ENCODE measurements around the gene ZNF174.

Gene ZNF174

GRCh38 chr16:3400779-3401688 is at the start of gene ZNF174, which contains the start of gene ZSCAN32:
Gene ZNF174 (plus strand): TSS chr16:3401215. CDS start chr16:3402005, 790 bp downstream.
Gene ZSCAN32 (minus strand): TSS chr16:3401004. CDS start chr16:3397557, 3,447 bp downstream.
- Histone ChIP-seq H3K27me3 (replicated peaks; ENCODE audit: control insufficient read depth, insufficient read depth, low read length) (no peaks in the 10 kb centered on the region), H3K9me3 (ENCODE audit: control insufficient read depth, low read length) (peaks cover 25% of the 10 kb centered on the region), H3K4me1 (ENCODE audit: control insufficient read depth, insufficient read depth, low read length) (peaks cover 14% of the 10 kb centered on the region), H3K4me3 (ENCODE audit: low read length) (peak within 1 kb of the TSS; percentile 99), H3K9ac (ENCODE audit: low read length) (peak within 1 kb of the TSS; percentile 96), H3K36me3 (ENCODE audit: control insufficient read depth, insufficient read depth, low read length, severe bottlenecking) (peaks cover 49% of the 10 kb centered on the region)
- peak; percentile 99 for DNase-seq (ENCODE audit: low read depth)

GRCh38 chr16:3355589-3355988 is 45.4 kb upstream of the ZNF174 start, which contains the start of gene OR2C1:
Gene OR2C1 (plus strand): TSS chr16:3355889. CDS start chr16:3355941, 52 bp downstream.
- Histone ChIP-seq H3K27me3 (replicated peaks; ENCODE audit: control insufficient read depth, insufficient read depth, low read length) (peaks cover 3% of the 10 kb centered on the region), H3K36me3 (ENCODE audit: control insufficient read depth, insufficient read depth, low read length, severe bottlenecking) (no peaks in the 10 kb centered on the region), H3K9me3 (ENCODE audit: control insufficient read depth, low read length) (no peaks in the 10 kb centered on the region), H3K4me1 (ENCODE audit: control insufficient read depth, insufficient read depth, low read length) (no peaks in the 10 kb centered on the region), H3K4me3 (ENCODE audit: low read length) (no peak within 1 kb of the TSS), H3K9ac (ENCODE audit: low read length) (no peak within 1 kb of the TSS)
- no peak for DNase-seq (ENCODE audit: low read depth)

GRCh38 chr16:3356118-3356517 is 44.9 kb upstream of the ZNF174 start:
- no peaks in the 10 kb centered on the region for H3K36me3 ChIP-seq (ENCODE audit: control insufficient read depth, insufficient read depth, low read length, severe bottlenecking)
- peaks cover 3% of the 10 kb centered on the region for H3K27me3 ChIP-seq (replicated peaks; ENCODE audit: control insufficient read depth, insufficient read depth, low read length)
- no peaks in the 10 kb centered on the region for H3K4me1 ChIP-seq (ENCODE audit: control insufficient read depth, insufficient read depth, low read length)
- H3K9me3 ChIP-seq (ENCODE audit: control insufficient read depth, low read length) = peaks cover 4% of the 10 kb centered on the region
- no peak for DNase-seq (ENCODE audit: low read depth)
- H3K9ac ChIP-seq (ENCODE audit: low read length) = no peak overlapping the region
- no peak overlapping the region for H3K4me3 ChIP-seq (ENCODE audit: low read length)

- Histone ChIP-seq H3K4me1 (ENCODE audit: control insufficient read depth, insufficient read depth, low read length) (no peaks in the 10 kb centered on the region), H3K27me3 (replicated peaks; ENCODE audit: control insufficient read depth, insufficient read depth, low read length) (peaks cover 3% of the 10 kb centered on the region), H3K9ac (ENCODE audit: low read length) (no peak overlapping the region), H3K36me3 (ENCODE audit: control insufficient read depth, insufficient read depth, low read length, severe bottlenecking) (no peaks in the 10 kb centered on the region), H3K4me3 (ENCODE audit: low read length) (no peak overlapping the region), H3K9me3 (ENCODE audit: control insufficient read depth, low read length) (peaks cover 4% of the 10 kb centered on the region)
- no peak for DNase-seq (ENCODE audit: low read depth)
Measured at GRCh38 chr16:3358871-3359270, 42.1 kb upstream of the ZNF174 start.

- Histone ChIP-seq H3K4me3 (ENCODE audit: low read length) (no peak overlapping the region), H3K9ac (ENCODE audit: low read length) (no peak overlapping the region), H3K9me3 (ENCODE audit: control insufficient read depth, low read length) (peaks cover 4% of the 10 kb centered on the region), H3K36me3 (ENCODE audit: control insufficient read depth, insufficient read depth, low read length, severe bottlenecking) (no peaks in the 10 kb centered on the region), H3K4me1 (ENCODE audit: control insufficient read depth, insufficient read depth, low read length) (no peaks in the 10 kb centered on the region), H3K27me3 (replicated peaks; ENCODE audit: control insufficient read depth, insufficient read depth, low read length) (peaks cover 3% of the 10 kb centered on the region)
- no peak for DNase-seq (ENCODE audit: low read depth)
Measured at GRCh38 chr16:3362931-3363330, 38.1 kb upstream of the ZNF174 start.

GRCh38 chr16:3363793-3364192 is 37.2 kb upstream of the ZNF174 start:
- H3K4me3 ChIP-seq (ENCODE audit: low read length) = no peak overlapping the region
- no peak for DNase-seq (ENCODE audit: low read depth)
- H3K36me3 ChIP-seq (ENCODE audit: control insufficient read depth, insufficient read depth, low read length, severe bottlenecking) = no peaks in the 10 kb centered on the region
- H3K27me3 ChIP-seq (replicated peaks; ENCODE audit: control insufficient read depth, insufficient read depth, low read length) = peaks cover 3% of the 10 kb centered on the region
- H3K4me1 ChIP-seq (ENCODE audit: control insufficient read depth, insufficient read depth, low read length) = no peaks in the 10 kb centered on the region
- peaks cover 4% of the 10 kb centered on the region for H3K9me3 ChIP-seq (ENCODE audit: control insufficient read depth, low read length)
- no peak overlapping the region for H3K9ac ChIP-seq (ENCODE audit: low read length)

GRCh38 chr16:3364774-3365427 is 36.1 kb upstream of the ZNF174 start:
- Histone ChIP-seq H3K4me3 (ENCODE audit: low read length) (peak overlapping the region; percentile 91), H3K36me3 (ENCODE audit: control insufficient read depth, insufficient read depth, low read length, severe bottlenecking) (no peaks in the 10 kb centered on the region), H3K9ac (ENCODE audit: low read length) (peak overlapping the region; percentile 93), H3K4me1 (ENCODE audit: control insufficient read depth, insufficient read depth, low read length) (no peaks in the 10 kb centered on the region), H3K27me3 (replicated peaks; ENCODE audit: control insufficient read depth, insufficient read depth, low read length) (peaks cover 3% of the 10 kb centered on the region), H3K9me3 (ENCODE audit: control insufficient read depth, low read length) (peaks cover 4% of the 10 kb centered on the region)
- DNase-seq (ENCODE audit: low read depth) = peak; percentile 98

GRCh38 chr16:3369073-3369472 is 31.9 kb upstream of the ZNF174 start:
- no peaks in the 10 kb centered on the region for H3K36me3 ChIP-seq (ENCODE audit: control insufficient read depth, insufficient read depth, low read length, severe bottlenecking)
- H3K9me3 ChIP-seq (ENCODE audit: control insufficient read depth, low read length) = no peaks in the 10 kb centered on the region
- DNase-seq (ENCODE audit: low read depth) = no peak
- no peaks in the 10 kb centered on the region for H3K27me3 ChIP-seq (replicated peaks; ENCODE audit: control insufficient read depth, insufficient read depth, low read length)
- no peak overlapping the region for H3K9ac ChIP-seq (ENCODE audit: low read length)
- no peak overlapping the region for H3K4me3 ChIP-seq (ENCODE audit: low read length)
- no peaks in the 10 kb centered on the region for H3K4me1 ChIP-seq (ENCODE audit: control insufficient read depth, insufficient read depth, low read length)

GRCh38 chr16:3375680-3376079 is 25.3 kb upstream of the ZNF174 start:
- H3K9me3 ChIP-seq (ENCODE audit: control insufficient read depth, low read length) = peaks cover 42% of the 10 kb centered on the region
- peaks cover 12% of the 10 kb centered on the region for H3K36me3 ChIP-seq (ENCODE audit: control insufficient read depth, insufficient read depth, low read length, severe bottlenecking)
- H3K27me3 ChIP-seq (replicated peaks; ENCODE audit: control insufficient read depth, insufficient read depth, low read length) = no peaks in the 10 kb centered on the region
- H3K4me1 ChIP-seq (ENCODE audit: control insufficient read depth, insufficient read depth, low read length) = no peaks in the 10 kb centered on the region
- DNase-seq (ENCODE audit: low read depth) = no peak
- H3K4me3 ChIP-seq (ENCODE audit: low read length) = no peak overlapping the region
- H3K9ac ChIP-seq (ENCODE audit: low read length) = no peak overlapping the region

- H3K9ac ChIP-seq (ENCODE audit: low read length) = no peak overlapping the region
- peaks cover 34% of the 10 kb centered on the region for H3K36me3 ChIP-seq (ENCODE audit: control insufficient read depth, insufficient read depth, low read length, severe bottlenecking)
- H3K4me3 ChIP-seq (ENCODE audit: low read length) = no peak overlapping the region
- H3K9me3 ChIP-seq (ENCODE audit: control insufficient read depth, low read length) = peaks cover 64% of the 10 kb centered on the region
- H3K27me3 ChIP-seq (replicated peaks; ENCODE audit: control insufficient read depth, insufficient read depth, low read length) = no peaks in the 10 kb centered on the region
- DNase-seq (ENCODE audit: low read depth) = no peak
- H3K4me1 ChIP-seq (ENCODE audit: control insufficient read depth, insufficient read depth, low read length) = no peaks in the 10 kb centered on the region
Measured at GRCh38 chr16:3377917-3378316, 23.1 kb upstream of the ZNF174 start.

- peak overlapping the region; percentile 79 for H3K4me3 ChIP-seq (ENCODE audit: low read length)
- no peak for DNase-seq (ENCODE audit: low read depth)
Measured at GRCh38 chr16:3383045-3383448, 18.0 kb upstream of the ZNF174 start.

More at GRCh38 chr16:3383045-3383448, 18.0 kb upstream of the ZNF174 start:
- no peaks in the 10 kb centered on the region for H3K4me1 ChIP-seq (ENCODE audit: control insufficient read depth, insufficient read depth, low read length)
- no peaks in the 10 kb centered on the region for H3K27me3 ChIP-seq (replicated peaks; ENCODE audit: control insufficient read depth, insufficient read depth, low read length)
- H3K9me3 ChIP-seq (ENCODE audit: control insufficient read depth, low read length) = peaks cover 85% of the 10 kb centered on the region
- no peak overlapping the region for H3K9ac ChIP-seq (ENCODE audit: low read length)
- peaks cover 66% of the 10 kb centered on the region for H3K36me3 ChIP-seq (ENCODE audit: control insufficient read depth, insufficient read depth, low read length, severe bottlenecking)
